ENCODE measurements around the gene MORN2.

GRCh38 chr2:38930600-38930999 is 54.8 kb downstream of the MORN2 start:
- TF ChIP-seq SIN3A (IDR thresholded peaks at IDR 0.05; ENCODE audit: borderline replicate concordance, insufficient read depth, low read length): no peak
- TF ChIP-seq REST (IDR thresholded peaks at IDR 0.05; ENCODE audit: insufficient read depth in 1 of 2, low read depth in 2 of 2, low read length in 2 of 2): no peak
